ENCODE results near the gene CNTN5. TPM values are rescaled to one million over a fixed set of nuclear protein-coding genes. Genes with fewer than 3 reads are reported as not detected.

Gene CNTN5
- polyA plus RNA-seq, 1 donor (not counting 4 experiments of a cell fraction or from before 2014, with no cell fraction given), result not detected

- H3K27me3 ChIP-seq (ENCODE audit: control insufficient read depth, extremely low read depth, insufficient read depth, low read length), result no peaks in the 10 kb centered on the region
- no peaks in the 10 kb centered on the region for H3K9me1 ChIP-seq (ENCODE audit: control insufficient read depth, extremely low read depth, insufficient read depth, low read length)
- FAIRE-seq, result no peak
- H3K4me2 ChIP-seq (ENCODE audit: control insufficient read depth, extremely low read depth, insufficient read depth, low read depth, low read length), result no peak overlapping the region
- H3K4me1 ChIP-seq (ENCODE audit: control insufficient read depth, extremely low read depth, insufficient read depth, low read length), result no peaks in the 10 kb centered on the region
- no peaks in the 10 kb centered on the region for H3K79me2 ChIP-seq (ENCODE audit: control insufficient read depth, insufficient read depth, low read length)
- H3K36me3 ChIP-seq (ENCODE audit: control insufficient read depth in 2 of 2, extremely low read depth in 1 of 2, insufficient read depth in 2 of 2, low read length in 2 of 2), result no peaks in the 10 kb centered on the region
- dilution Hi-C loops (cut with MboI; ENCODE audit: extremely low pct_ligation_motif_present, low sequenced_read_pairs), result no loop called here
- no peak for TF ChIP-seq CTCF (optimal IDR thresholded peaks at IDR 0.05 in 1 of 3, IDR thresholded peaks at IDR 0.05 in 1 of 3, conservative IDR thresholded peaks at IDR 0.05 in 1 of 3; ENCODE audit: extremely low read depth in 1 of 3, insufficient read depth in 2 of 3, low read length in 3 of 3)
- no peak for TF ChIP-seq EZH2 (IDR thresholded peaks at IDR 0.05; ENCODE audit: low read length)
- H2AFZ ChIP-seq (ENCODE audit: control insufficient read depth, low read length), result no peak overlapping the region
- no peak overlapping the region for H3K4me3 ChIP-seq (ENCODE audit: control insufficient read depth in 2 of 3, extremely low read depth in 1 of 3, insufficient read depth in 2 of 3, low read depth in 1 of 3, low read length in 3 of 3)
- no peaks in the 10 kb centered on the region for H3K9me3 ChIP-seq (ENCODE audit: control insufficient read depth, low read depth, low read length)
- H4K20me1 ChIP-seq (ENCODE audit: control insufficient read depth, extremely low read depth, insufficient read depth, low read length), result no peaks in the 10 kb centered on the region
- no peak overlapping the region for H3K9ac ChIP-seq (ENCODE audit: control insufficient read depth, extremely low read depth, insufficient read depth, low read length)
- no peak overlapping the region for H3K27ac ChIP-seq (ENCODE audit: control insufficient read depth, insufficient read depth, low read length)
- no peak for DNase-seq (ENCODE audit: low read depth, low spot score)
These were observed 291.1 kb downstream of the CNTN5 start for GRCh38 chr11:99311870-99312269.

GRCh38 chr11:99316776-99317520 lies 296.2 kb downstream of the CNTN5 start:
- H4K20me1 ChIP-seq (ENCODE audit: control insufficient read depth, extremely low read depth, insufficient read depth, low read length), result no peaks in the 10 kb centered on the region
- DNase-seq (ENCODE audit: low read depth, low spot score) (no peak), FAIRE-seq (no peak)
- TF ChIP-seq CTCF (optimal IDR thresholded peaks at IDR 0.05 in 1 of 3, IDR thresholded peaks at IDR 0.05 in 1 of 3, conservative IDR thresholded peaks at IDR 0.05 in 1 of 3; ENCODE audit: extremely low read depth in 1 of 3, insufficient read depth in 2 of 3, low read length in 3 of 3), result no peak
- TF ChIP-seq EZH2 (IDR thresholded peaks at IDR 0.05; ENCODE audit: low read length), result no peak
- H3K9me3 ChIP-seq (ENCODE audit: control insufficient read depth, low read depth, low read length), result no peaks in the 10 kb centered on the region
- no peak overlapping the region for H3K4me3 ChIP-seq (ENCODE audit: control insufficient read depth in 2 of 3, extremely low read depth in 1 of 3, insufficient read depth in 2 of 3, low read depth in 1 of 3, low read length in 3 of 3)
- no peaks in the 10 kb centered on the region for H3K4me1 ChIP-seq (ENCODE audit: control insufficient read depth, extremely low read depth, insufficient read depth, low read length)
- H3K4me2 ChIP-seq (ENCODE audit: control insufficient read depth, extremely low read depth, insufficient read depth, low read depth, low read length), result no peak overlapping the region
- dilution Hi-C loops (cut with MboI; ENCODE audit: extremely low pct_ligation_motif_present, low sequenced_read_pairs), result no loop called here
- no peak overlapping the region for H3K9ac ChIP-seq (ENCODE audit: control insufficient read depth, extremely low read depth, insufficient read depth, low read length)
- no peaks in the 10 kb centered on the region for H3K27me3 ChIP-seq (ENCODE audit: control insufficient read depth, extremely low read depth, insufficient read depth, low read length)
- no peaks in the 10 kb centered on the region for H3K79me2 ChIP-seq (ENCODE audit: control insufficient read depth, insufficient read depth, low read length)
- no peak overlapping the region for H3K27ac ChIP-seq (ENCODE audit: control insufficient read depth, insufficient read depth, low read length)
- no peaks in the 10 kb centered on the region for H3K9me1 ChIP-seq (ENCODE audit: control insufficient read depth, extremely low read depth, insufficient read depth, low read length)
- H3K36me3 ChIP-seq (ENCODE audit: control insufficient read depth in 2 of 2, extremely low read depth in 1 of 2, insufficient read depth in 2 of 2, low read length in 2 of 2), result no peaks in the 10 kb centered on the region
- no peak overlapping the region for H2AFZ ChIP-seq (ENCODE audit: control insufficient read depth, low read length)
